Mesothelial cell of epicardium (in vitro differentiated cells): ENCODE data around the gene CMTM1. TPM values are rescaled to one million over a fixed set of nuclear protein-coding genes. Genes with fewer than 3 reads are reported as not detected.

Source experiments
- DNase-seq, 2 experiments: peaks; one replicate each; pipeline ENCODE4 v3.0.0; 2021; ENCODE audit warnings: low spot score in 2 of 2; ENCODE audit not compliant: unreplicated experiment in 2 of 2
- H3K27ac Mint-ChIP-seq: 2 replicates; pipeline ENCODE4 v1.8.0; 2021; ENCODE audit warnings: mixed read lengths
- H3K27me3 Mint-ChIP-seq: 2 replicates; pipeline ENCODE4 v1.8.0; 2021; ENCODE audit warnings: low read depth, mixed read lengths
- H3K36me3 Mint-ChIP-seq: 2 replicates; pipeline ENCODE4 v1.8.0; 2021; ENCODE audit warnings: mixed read lengths
- H3K4me1 Mint-ChIP-seq: 2 replicates; pipeline ENCODE4 v1.8.0; 2021; ENCODE audit warnings: mixed read lengths
- H3K4me3 Mint-ChIP-seq: 2 replicates; pipeline ENCODE4 v1.8.0; 2021; ENCODE audit warnings: mild to moderate bottlenecking, moderate library complexity, mixed read lengths
- H3K9me3 Mint-ChIP-seq: 2 replicates; pipeline ENCODE4 v1.8.0; 2021; ENCODE audit warnings: mixed read lengths
- total RNA-seq: library from RNA; stranded (reverse); gene quantifications from 3 replicates; pipeline ENCODE4 v1.2.1, GENCODE V29; 2021
- TF ChIP-seq, protein P1 (sequence below): fragments of 200-600 bp; sonication (generic); IDR thresholded peaks from one replicate; pipeline ENCODE4 v1.5.0; 2021; ENCODE audit warnings: antibody characterized with exemption; ENCODE audit not compliant: unreplicated experiment

CMTM1 gene
- total RNA-seq, 1 donor from 2014 or later = 10.0 TPM

DNA sequence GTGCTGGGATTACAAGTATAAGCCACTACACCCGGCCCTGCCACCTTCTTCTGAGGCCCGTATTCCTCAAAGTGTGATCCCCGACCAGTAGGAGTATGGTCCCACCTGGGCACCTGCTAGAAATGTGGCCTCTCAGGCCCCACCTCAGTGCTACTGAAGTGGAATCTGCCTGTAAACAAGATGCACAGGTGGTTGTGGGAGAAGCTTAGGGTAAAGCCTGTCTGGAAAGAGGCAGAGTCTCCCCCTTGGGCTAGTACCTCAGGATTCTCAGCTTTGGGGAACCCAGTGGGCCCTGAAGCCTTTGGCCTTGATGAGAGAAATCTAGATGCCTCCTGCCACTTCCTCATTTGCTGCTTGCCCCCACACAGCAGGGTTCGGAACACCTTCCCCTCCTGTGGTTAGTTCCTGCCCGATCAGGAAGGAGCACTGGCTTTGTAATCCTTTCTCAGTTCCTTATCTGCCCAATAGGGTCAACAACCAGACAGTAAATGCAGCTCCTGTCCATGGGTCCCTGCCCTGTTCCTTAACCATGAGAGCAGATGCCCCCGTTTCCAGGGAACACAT lies 41.6 kb upstream of the CMTM1 start:
- TF ChIP-seq, protein P1, sequence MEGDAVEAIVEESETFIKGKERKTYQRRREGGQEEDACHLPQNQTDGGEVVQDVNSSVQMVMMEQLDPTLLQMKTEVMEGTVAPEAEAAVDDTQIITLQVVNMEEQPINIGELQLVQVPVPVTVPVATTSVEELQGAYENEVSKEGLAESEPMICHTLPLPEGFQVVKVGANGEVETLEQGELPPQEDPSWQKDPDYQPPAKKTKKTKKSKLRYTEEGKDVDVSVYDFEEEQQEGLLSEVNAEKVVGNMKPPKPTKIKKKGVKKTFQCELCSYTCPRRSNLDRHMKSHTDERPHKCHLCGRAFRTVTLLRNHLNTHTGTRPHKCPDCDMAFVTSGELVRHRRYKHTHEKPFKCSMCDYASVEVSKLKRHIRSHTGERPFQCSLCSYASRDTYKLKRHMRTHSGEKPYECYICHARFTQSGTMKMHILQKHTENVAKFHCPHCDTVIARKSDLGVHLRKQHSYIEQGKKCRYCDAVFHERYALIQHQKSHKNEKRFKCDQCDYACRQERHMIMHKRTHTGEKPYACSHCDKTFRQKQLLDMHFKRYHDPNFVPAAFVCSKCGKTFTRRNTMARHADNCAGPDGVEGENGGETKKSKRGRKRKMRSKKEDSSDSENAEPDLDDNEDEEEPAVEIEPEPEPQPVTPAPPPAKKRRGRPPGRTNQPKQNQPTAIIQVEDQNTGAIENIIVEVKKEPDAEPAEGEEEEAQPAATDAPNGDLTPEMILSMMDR = no peak
- Mint-ChIP-seq H3K9me3 (no peaks in the 10 kb centered on the region), H3K4me1 (no peaks in the 10 kb centered on the region), H3K27ac (no peak overlapping the region), H3K4me3 (no peak overlapping the region), H3K27me3 (no peaks in the 10 kb centered on the region), H3K36me3 (peaks cover 12% of the 10 kb centered on the region)
- no peak for DNase-seq

- Mint-ChIP-seq H3K27me3 (no peaks in the 10 kb centered on the region), H3K4me3 (no peak overlapping the region), H3K27ac (no peak overlapping the region), H3K36me3 (peaks cover 16% of the 10 kb centered on the region), H3K4me1 (no peaks in the 10 kb centered on the region), H3K9me3 (no peaks in the 10 kb centered on the region)
- TF ChIP-seq, protein P1 = no peak
- no peak for DNase-seq
These were observed 40.7 kb upstream of the CMTM1 start for GRCh38 chr16:66525396-66526180.

- Mint-ChIP-seq H3K4me1 (no peaks in the 10 kb centered on the region), H3K4me3 (no peak overlapping the region), H3K27ac (no peak overlapping the region), H3K27me3 (no peaks in the 10 kb centered on the region), H3K36me3 (peaks cover 21% of the 10 kb centered on the region), H3K9me3 (no peaks in the 10 kb centered on the region)
- DNase-seq = no peak
- TF ChIP-seq, protein P1 = no peak
These were observed 37.9 kb upstream of the CMTM1 start for GRCh38 chr16:66528294-66528693.

GRCh38 chr16:66529475-66529874 lies 36.8 kb upstream of the CMTM1 start:
- Mint-ChIP-seq H3K36me3 (peaks cover 24% of the 10 kb centered on the region), H3K4me1 (no peaks in the 10 kb centered on the region), H3K27ac (no peak overlapping the region), H3K9me3 (no peaks in the 10 kb centered on the region), H3K27me3 (no peaks in the 10 kb centered on the region), H3K4me3 (no peak overlapping the region)
- DNase-seq = no peak
- TF ChIP-seq, protein P1 = no peak

DNA sequence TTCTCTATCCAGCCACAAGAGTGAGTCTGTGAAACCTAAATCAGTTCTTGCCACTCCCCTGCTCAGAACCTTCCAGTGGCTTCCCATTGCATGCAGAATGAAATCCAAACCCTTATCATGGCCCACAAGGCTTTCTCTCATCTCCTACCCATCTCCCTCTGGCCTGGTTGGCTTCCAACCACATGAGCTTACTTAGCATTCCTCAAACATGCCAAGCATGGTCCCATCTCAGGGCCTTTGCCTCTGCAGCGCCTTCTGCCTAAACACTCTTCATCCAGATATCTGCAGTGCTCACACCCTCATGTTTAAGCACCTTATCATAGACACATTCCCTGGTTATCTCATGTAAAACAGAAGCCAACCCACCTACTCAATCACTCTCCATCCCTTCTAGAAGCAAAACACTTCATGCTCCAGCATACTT lies 31.9 kb upstream of the CMTM1 start:
- no peak for DNase-seq
- no peaks in the 10 kb centered on the region for H3K4me1 Mint-ChIP-seq

More for the DNA sequence above, 31.9 kb upstream of the CMTM1 start:
- H3K4me3 Mint-ChIP-seq = no peak overlapping the region
- no peak overlapping the region for H3K27ac Mint-ChIP-seq
- H3K27me3 Mint-ChIP-seq = no peaks in the 10 kb centered on the region
- TF ChIP-seq, protein P1 = no peak
- H3K9me3 Mint-ChIP-seq = no peaks in the 10 kb centered on the region
- peaks cover 29% of the 10 kb centered on the region for H3K36me3 Mint-ChIP-seq
